ENCODE measurements around the gene TTC21B.
"Not testable (repeated sequence)": the region's sequence is repeated elsewhere in the genome, so short reads cannot be mapped to it uniquely, and the experiment has no call there.

Gene TTC21B

GRCh38 chr2:165953655-165954606 lies at the start of gene TTC21B:
TSS of gene TTC21B (minus strand) at chr2:165953776. CDS start at chr2:165953705, 71 bp downstream.
- peak; percentile 84 to 92 (median 85) for DNase-seq (ENCODE audit: low read depth in 3 of 3)

GRCh38 chr2:166000401-166000800 lies 46.8 kb upstream of the TTC21B start:
- DNase-seq (ENCODE audit: low read depth in 3 of 3) = no peak

- DNase-seq (ENCODE audit: low read depth in 3 of 3) = no peak
Measured at GRCh38 chr2:165990846-165991245, 37.3 kb upstream of the TTC21B start.

- DNase-seq (ENCODE audit: low read depth in 3 of 3) = no peak
Measured at GRCh38 chr2:165989851-165990250, 36.3 kb upstream of the TTC21B start.

- DNase-seq (ENCODE audit: low read depth in 3 of 3) = no peak
Measured at GRCh38 chr2:165985120-165985519, 31.5 kb upstream of the TTC21B start.

- DNase-seq (ENCODE audit: low read depth in 3 of 3) = not testable (repeated sequence)
Measured at GRCh38 chr2:165972161-165972560, 18.6 kb upstream of the TTC21B start.

GRCh38 chr2:165970663-165971062 lies 17.1 kb upstream of the TTC21B start:
- DNase-seq (ENCODE audit: low read depth in 3 of 3) = no peak

- DNase-seq (ENCODE audit: low read depth in 3 of 3) = no peak
Measured at GRCh38 chr2:165969227-165969626, 15.7 kb upstream of the TTC21B start.

GRCh38 chr2:165967746-165968145 lies 14.2 kb upstream of the TTC21B start:
- DNase-seq (ENCODE audit: low read depth in 3 of 3) = no peak

- DNase-seq (ENCODE audit: low read depth in 3 of 3) = no peak
Measured at GRCh38 chr2:165961818-165962217, 8.2 kb upstream of the TTC21B start.

GRCh38 chr2:165959371-165959770 lies 5.8 kb upstream of the TTC21B start:
- DNase-seq (ENCODE audit: low read depth in 3 of 3) = no peak

GRCh38 chr2:165958313-165958960 lies 4.9 kb upstream of the TTC21B start:
- DNase-seq (ENCODE audit: low read depth in 3 of 3) = no peak

GRCh38 chr2:165957030-165957675 lies 3.6 kb upstream of the TTC21B start:
- DNase-seq (ENCODE audit: low read depth in 3 of 3) = no peak

GRCh38 chr2:165953306-165953654 lies 296 bp downstream of the TTC21B start:
- DNase-seq (ENCODE audit: low read depth in 3 of 3) = no peak

- DNase-seq (ENCODE audit: low read depth in 3 of 3) = no peak
Measured at GRCh38 chr2:165952741-165953211, 800 bp downstream of the TTC21B start.

- DNase-seq (ENCODE audit: low read depth in 3 of 3) = no peak
Measured at GRCh38 chr2:165952085-165952484, 1.5 kb downstream of the TTC21B start.

- DNase-seq (ENCODE audit: low read depth in 3 of 3) = no peak
Measured at GRCh38 chr2:165950438-165950837, 3.1 kb downstream of the TTC21B start.

GRCh38 chr2:165941827-165942226 lies 11.7 kb downstream of the TTC21B start:
- DNase-seq (ENCODE audit: low read depth in 3 of 3) = no peak

- DNase-seq (ENCODE audit: low read depth in 3 of 3) = no peak
Measured at GRCh38 chr2:165938237-165938636, 15.3 kb downstream of the TTC21B start.

GRCh38 chr2:165933211-165933910 lies 20.2 kb downstream of the TTC21B start:
- DNase-seq (ENCODE audit: low read depth in 3 of 3) = no peak

- no peak for DNase-seq (ENCODE audit: low read depth in 3 of 3)
Measured at GRCh38 chr2:165927774-165928173, 25.8 kb downstream of the TTC21B start.

- no peak for DNase-seq (ENCODE audit: low read depth in 3 of 3)
Measured at GRCh38 chr2:165927353-165927752, 26.2 kb downstream of the TTC21B start.

All from stimulated activated CD4-positive, alpha-beta T cell treated with anti-CD3 and anti-CD28 coated beads, TNF-alpha, amount 100 ng/mL, for 48 hours (primary cell).